H9 (cell line): Measurements from ENCODE around the gene SLC25A11. TPM values are rescaled to one million over a fixed set of nuclear protein-coding genes. Genes with fewer than 3 reads are reported as not detected.
A peak's percentile ranks its signal among the peaks of the same experiment; 100 is the strongest.

Source experiments
- DNase-seq: peaks from one replicate; pipeline ENCODE4 v3.0.0-alpha.2; 2017
- H2AFZ ChIP-seq: one replicate; pipeline ENCODE4 v1.6.1; 2013; ENCODE audit warnings: mild to moderate bottlenecking, low read length, control low read depth, moderate library complexity
- H2AK5ac ChIP-seq: 2 replicates; pipeline ENCODE4 v1.6.1; 2013; ENCODE audit warnings: low read length, control low read depth, mixed read lengths; ENCODE audit not compliant: insufficient read length
- H2BK120ac ChIP-seq: one replicate; pipeline ENCODE4 v1.6.1; 2013; ENCODE audit warnings: low read depth, mild to moderate bottlenecking, low read length, control low read depth, inconsistent platforms; ENCODE audit not compliant: poor library complexity, severe bottlenecking
- H2BK12ac ChIP-seq: 2 replicates; pipeline ENCODE4 v1.6.1; 2013; ENCODE audit warnings: low read length, control low read depth, mixed read lengths, low read depth; ENCODE audit not compliant: insufficient read length
- H2BK15ac ChIP-seq: 2 replicates; pipeline ENCODE4 v1.6.1; 2013; ENCODE audit warnings: low read depth, low read length, control low read depth
- H2BK20ac ChIP-seq: one replicate; pipeline ENCODE4 v1.6.1; 2013; ENCODE audit warnings: low read depth, mild to moderate bottlenecking, low read length, control low read depth, inconsistent platforms; ENCODE audit not compliant: poor library complexity, severe bottlenecking
- H2BK5ac ChIP-seq: 2 replicates; pipeline ENCODE4 v1.6.1; 2013; ENCODE audit warnings: low read length, control low read depth, mixed read lengths; ENCODE audit not compliant: insufficient read length
- H3K14ac ChIP-seq: 2 replicates; pipeline ENCODE4 v1.6.1; 2013; ENCODE audit warnings: low read length, control low read depth; ENCODE audit not compliant: insufficient read depth
- H3K18ac ChIP-seq: 2 replicates; pipeline ENCODE4 v1.6.1; 2013; ENCODE audit warnings: low read depth, mild to moderate bottlenecking, mixed read lengths, low read length, control low read depth; ENCODE audit not compliant: insufficient read length
- H3K23ac ChIP-seq: 2 replicates; pipeline ENCODE4 v1.6.1; 2013; ENCODE audit warnings: low read length, control low read depth, mixed read lengths, low read depth; ENCODE audit not compliant: insufficient read length
- H3K23me2 ChIP-seq: 2 replicates; pipeline ENCODE4 v1.6.1; 2013; ENCODE audit warnings: low read depth, mild to moderate bottlenecking, mixed read lengths, low read length, control low read depth; ENCODE audit not compliant: insufficient read length, poor library complexity, severe bottlenecking
- H3K27ac ChIP-seq: 2 replicates; pipeline ENCODE4 v1.5.1; 2013; ENCODE audit warnings: low read length, control low read depth, mixed read lengths, low read depth; ENCODE audit not compliant: insufficient read length
- H3K27me3 ChIP-seq: 2 replicates; pipeline ENCODE4 v1.6.1; 2013; ENCODE audit warnings: low read length, control low read depth, inconsistent platforms; ENCODE audit not compliant: insufficient read depth
- H3K4ac ChIP-seq: 2 replicates; pipeline ENCODE4 v1.6.1; 2013; ENCODE audit warnings: low read depth, mild to moderate bottlenecking, control low read depth, inconsistent platforms, low read length, moderate library complexity
- H3K4me1 ChIP-seq: 2 replicates; pipeline ENCODE4 v1.6.1; 2013; ENCODE audit warnings: low read length, control low read depth, inconsistent platforms; ENCODE audit not compliant: insufficient read depth
- H3K4me2 ChIP-seq: 2 replicates; pipeline ENCODE4 v1.6.1; 2013; ENCODE audit warnings: low read length, control low read depth, mixed read lengths; ENCODE audit not compliant: insufficient read length, insufficient read depth
- H3K56ac ChIP-seq: 2 replicates; pipeline ENCODE4 v1.6.1; 2013; ENCODE audit warnings: low read depth, mild to moderate bottlenecking, mixed read lengths, low read length, control low read depth; ENCODE audit not compliant: insufficient read length
- H3K79me1 ChIP-seq: 2 replicates; pipeline ENCODE4 v1.6.1; 2013; ENCODE audit warnings: low read depth, mild to moderate bottlenecking, moderate library complexity, low read length, control low read depth, inconsistent platforms; ENCODE audit not compliant: insufficient read depth, poor library complexity, severe bottlenecking
- H3K79me2 ChIP-seq: 2 replicates; pipeline ENCODE4 v1.6.1; 2013; ENCODE audit warnings: low read length, control low read depth, inconsistent platforms; ENCODE audit not compliant: insufficient read depth
- H3K9ac ChIP-seq: 2 replicates; pipeline ENCODE4 v1.6.1; 2013; ENCODE audit warnings: low read length, control low read depth, mixed read lengths; ENCODE audit not compliant: insufficient read length; ENCODE audit errors: extremely low read depth
- H3K9me3 ChIP-seq: one replicate; pipeline ENCODE4 v1.6.1; 2013; ENCODE audit warnings: low read depth, low read length, inconsistent platforms; ENCODE audit not compliant: control insufficient read depth
- H3T11ph ChIP-seq: one replicate; pipeline ENCODE4 v1.6.1; 2013; ENCODE audit warnings: mild to moderate bottlenecking, low read length, control low read depth, inconsistent platforms
- H4K20me1 ChIP-seq: one replicate; pipeline ENCODE4 v1.6.1; 2013; ENCODE audit not compliant: control insufficient read depth, insufficient read length, insufficient read depth
- H4K5ac ChIP-seq: 2 replicates; pipeline ENCODE4 v1.6.1; 2013; ENCODE audit warnings: low read depth, mild to moderate bottlenecking, mixed read lengths, low read length, control low read depth; ENCODE audit not compliant: insufficient read length
- H4K8ac ChIP-seq: replicated peaks from 2 replicates; pipeline ENCODE4 v1.6.1; 2013; ENCODE audit warnings: low read length, control low read depth, mixed read lengths, low read depth; ENCODE audit not compliant: insufficient read length
- H4K91ac ChIP-seq: 2 replicates; pipeline ENCODE4 v1.6.1; 2013; ENCODE audit warnings: low read depth, mild to moderate bottlenecking, moderate library complexity, mixed read lengths, low read length, control low read depth; ENCODE audit not compliant: insufficient read length
- H3K27ac Mint-ChIP-seq, 3 experiments: 2 replicates in 2 of 3; 3 replicates in 1 of 3; pipeline ENCODE4 v1.8.0; 2020 to 2021; ENCODE audit warnings: mixed read lengths in 3 of 3, mild to moderate bottlenecking in 1 of 3, moderate library complexity in 1 of 3
- H3K27me3 Mint-ChIP-seq: 2 replicates; pipeline ENCODE4 v1.8.0; 2021; ENCODE audit warnings: low read depth, mild to moderate bottlenecking, moderate library complexity, mixed read lengths
- H3K36me3 Mint-ChIP-seq, 3 experiments: 2 replicates in 2 of 3; 3 replicates in 1 of 3; pipeline ENCODE4 v1.8.0; 2020 to 2021; ENCODE audit warnings: low read depth in 3 of 3, mixed read lengths in 3 of 3; ENCODE audit not compliant: insufficient read depth in 1 of 3
- H3K4me1 Mint-ChIP-seq, 2 experiments: 2 replicates each; pipeline ENCODE4 v1.8.0; 2020; ENCODE audit warnings: mixed read lengths in 2 of 2
- H3K4me3 Mint-ChIP-seq, 2 experiments: 2 replicates in 1 of 2; 3 replicates in 1 of 2; pipeline ENCODE4 v1.8.0; 2020 to 2021; ENCODE audit warnings: mild to moderate bottlenecking in 2 of 2, mixed read lengths in 2 of 2, moderate library complexity in 1 of 2
- H3K9me3 Mint-ChIP-seq, 2 experiments: 2 replicates in 1 of 2; 3 replicates in 1 of 2; pipeline ENCODE4 v1.8.0; 2020; ENCODE audit warnings: mild to moderate bottlenecking in 2 of 2, mixed read lengths in 2 of 2, moderate library complexity in 1 of 2
- WGBS: extraction: QIAGEN DNeasy Blood & Tissue Kit; methylation state at CpG from one replicate; pipeline ENCODE4 v1.1.7; 2013; ENCODE audit warnings: missing lambda C conversion rate, low lambda C conversion rate, mixed read lengths; ENCODE audit not compliant: insufficient read length; ENCODE audit errors: extremely low coverage; 5-methylcytosine and 5-hydroxymethylcytosine counted together
- total RNA-seq: library from RNA; stranded (reverse); gene quantifications from 2 replicates; pipeline ENCODE4 v1.2.1, GENCODE V29; 2021
- TF ChIP-seq, protein P1 (sequence below): fragments of 200-600 bp; sonication (generic); conservative IDR thresholded peaks from 3 replicates; pipeline ENCODE4 v1.8.0; 2021; ENCODE audit warnings: antibody characterized with exemption, mild to moderate bottlenecking

Gene SLC25A11
- total RNA-seq, 1 experiment from 2014 or later = 74.9 TPM

DNA sequence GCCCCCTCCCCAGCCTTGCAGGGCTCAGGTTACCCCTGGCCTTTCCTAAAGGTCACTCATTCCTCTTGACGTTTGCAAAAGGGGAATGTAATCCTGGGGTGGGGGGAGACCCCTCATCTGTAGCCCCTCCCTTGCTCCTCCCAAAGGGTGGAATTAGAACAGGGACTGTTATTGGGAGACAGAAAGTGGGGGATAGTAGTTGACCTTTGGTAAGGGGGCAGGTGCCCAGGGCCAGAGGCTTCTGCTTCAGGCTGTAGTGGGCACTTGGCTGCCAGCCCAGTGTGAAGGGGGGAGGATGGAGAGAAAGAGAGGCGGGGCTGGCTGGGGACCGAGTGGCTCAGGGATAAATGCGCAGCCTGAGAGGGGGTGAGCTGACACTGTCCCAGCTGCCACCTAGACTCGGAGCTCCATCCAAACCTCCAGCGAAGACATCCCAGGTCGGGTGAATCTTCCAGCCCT, 10.9 kb upstream of the SLC25A11 start, which contains the start of gene ENO3:
ENO3 (plus strand) TSS at position 374 of the 459 bp plus-strand sequence. CDS start 711 bp downstream, outside the sequence.
- Histone ChIP-seq H2AK5ac (no peak within 1 kb of the TSS), H3K4ac (no peak within 1 kb of the TSS), H3K27me3 (no peaks in the 10 kb centered on the region), H3K18ac (peak within 1 kb of the TSS; percentile 80), H3K23me2 (peaks cover 23% of the 10 kb centered on the region), H2BK12ac (no peak within 1 kb of the TSS), H3K56ac (no peak within 1 kb of the TSS), H4K20me1 (no peaks in the 10 kb centered on the region), H3K4me2 (peak within 1 kb of the TSS; percentile 72), H3T11ph (no peak within 1 kb of the TSS), H2AFZ (no peak within 1 kb of the TSS), H3K27ac (no peak within 1 kb of the TSS), H3K9me3 (no peaks in the 10 kb centered on the region), H3K23ac (no peak within 1 kb of the TSS), H3K4me1 (peaks cover 4% of the 10 kb centered on the region; the same call in 1 of the 2 replicates), H2BK15ac (no peak within 1 kb of the TSS), H3K9ac (peak within 1 kb of the TSS; percentile 6), H2BK5ac (no peak within 1 kb of the TSS), H2BK120ac (no peak within 1 kb of the TSS), H3K79me1 (peaks cover 4% of the 10 kb centered on the region), H3K79me2 (peaks cover 13% of the 10 kb centered on the region; the same call in 1 of the 2 replicates), H2BK20ac (no peak within 1 kb of the TSS), H4K8ac (no peak within 1 kb of the TSS), H3K14ac (peak within 1 kb of the TSS; percentile 49; the same call in 1 of the 2 replicates), H4K91ac (no peak within 1 kb of the TSS), H4K5ac (no peak within 1 kb of the TSS)
- peaks cover 35 to 36% of the 10 kb centered on the region in 2 experiments for H3K4me1 Mint-ChIP-seq
- H3K4me3 Mint-ChIP-seq = peak within 1 kb of the TSS; percentile 87 to 95
- peaks cover 10 to 17% (median 13%) of the 10 kb centered on the region in 3 experiments for H3K36me3 Mint-ChIP-seq
- H3K27me3 Mint-ChIP-seq = no peaks in the 10 kb centered on the region
- WGBS = no CpG with 5 or more reads among the region's 7 CpGs
- TF ChIP-seq, protein P1, sequence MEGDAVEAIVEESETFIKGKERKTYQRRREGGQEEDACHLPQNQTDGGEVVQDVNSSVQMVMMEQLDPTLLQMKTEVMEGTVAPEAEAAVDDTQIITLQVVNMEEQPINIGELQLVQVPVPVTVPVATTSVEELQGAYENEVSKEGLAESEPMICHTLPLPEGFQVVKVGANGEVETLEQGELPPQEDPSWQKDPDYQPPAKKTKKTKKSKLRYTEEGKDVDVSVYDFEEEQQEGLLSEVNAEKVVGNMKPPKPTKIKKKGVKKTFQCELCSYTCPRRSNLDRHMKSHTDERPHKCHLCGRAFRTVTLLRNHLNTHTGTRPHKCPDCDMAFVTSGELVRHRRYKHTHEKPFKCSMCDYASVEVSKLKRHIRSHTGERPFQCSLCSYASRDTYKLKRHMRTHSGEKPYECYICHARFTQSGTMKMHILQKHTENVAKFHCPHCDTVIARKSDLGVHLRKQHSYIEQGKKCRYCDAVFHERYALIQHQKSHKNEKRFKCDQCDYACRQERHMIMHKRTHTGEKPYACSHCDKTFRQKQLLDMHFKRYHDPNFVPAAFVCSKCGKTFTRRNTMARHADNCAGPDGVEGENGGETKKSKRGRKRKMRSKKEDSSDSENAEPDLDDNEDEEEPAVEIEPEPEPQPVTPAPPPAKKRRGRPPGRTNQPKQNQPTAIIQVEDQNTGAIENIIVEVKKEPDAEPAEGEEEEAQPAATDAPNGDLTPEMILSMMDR = no peak
- peak; percentile 68 for DNase-seq
- H3K27ac Mint-ChIP-seq = peak within 1 kb of the TSS; percentile 84 to 94 (median 93)
- H3K9me3 Mint-ChIP-seq = peaks cover 0 to 2% of the 10 kb centered on the region in 2 experiments; a peak in 1 of 5 replicates
